ENCODE measurements around the gene NLRP6. TPM values are rescaled to one million over a fixed set of nuclear protein-coding genes. Genes with fewer than 3 reads are reported as not detected.
"Not testable (repeated sequence)": the region's sequence is repeated elsewhere in the genome, so short reads cannot be mapped to it uniquely, and the experiment has no call there.

The NLRP6 gene
- total RNA-seq, result not detected in 2 replicates

DNA sequence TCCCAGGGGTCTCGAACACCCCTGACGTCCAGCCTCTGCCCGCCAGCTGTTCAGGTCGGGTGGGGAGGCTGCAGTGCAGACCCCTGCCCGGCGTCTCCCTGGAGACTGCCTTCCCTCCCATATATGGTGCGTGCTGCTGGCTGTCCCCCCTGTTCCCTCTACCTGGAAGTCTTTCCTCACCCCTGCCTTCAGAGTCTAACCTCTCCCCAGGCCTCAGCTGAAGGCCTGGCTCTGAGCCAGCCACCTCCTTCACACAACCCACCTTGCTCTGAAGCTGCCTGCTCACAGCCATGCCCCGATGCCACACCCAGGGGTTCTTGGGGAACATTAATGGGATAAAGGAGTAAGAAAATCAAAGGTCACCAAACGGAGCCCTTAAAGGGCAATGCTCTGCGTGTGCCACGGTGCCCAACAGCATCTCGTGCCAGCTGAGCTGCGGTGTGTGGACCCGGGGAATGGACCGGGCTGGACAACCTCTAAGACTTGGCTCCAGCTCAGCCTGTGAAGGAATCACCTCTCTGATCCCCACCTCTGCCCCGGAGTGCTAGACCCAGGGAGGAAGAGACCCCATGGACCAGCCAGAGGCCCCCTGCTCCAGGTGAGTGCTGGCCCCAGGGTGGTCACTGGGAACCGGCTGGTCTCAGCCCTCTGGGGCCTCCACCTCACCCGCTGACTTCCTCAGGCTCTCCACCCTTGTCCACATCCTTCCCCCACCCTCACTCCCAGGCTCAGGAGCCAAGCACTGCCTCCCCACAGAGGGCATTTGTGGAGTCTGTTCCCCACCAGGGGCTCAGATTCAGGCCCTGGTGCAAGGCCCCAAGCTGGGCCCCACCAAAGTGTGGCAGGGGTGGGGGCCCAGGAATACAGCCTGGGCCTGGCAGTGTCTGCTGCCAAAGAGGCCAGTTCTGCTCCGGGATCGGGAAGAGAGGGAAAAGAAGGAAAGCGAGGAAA is at the start of gene NLRP6:
Gene NLRP6, plus strand, starts transcription at position 407 of the 951 bp plus-strand sequence. Its CDS starts 163 bp downstream, at position 570.
- DNase-seq (ENCODE audit: extremely low read depth, low read depth, low spot score), result no peak

DNA sequence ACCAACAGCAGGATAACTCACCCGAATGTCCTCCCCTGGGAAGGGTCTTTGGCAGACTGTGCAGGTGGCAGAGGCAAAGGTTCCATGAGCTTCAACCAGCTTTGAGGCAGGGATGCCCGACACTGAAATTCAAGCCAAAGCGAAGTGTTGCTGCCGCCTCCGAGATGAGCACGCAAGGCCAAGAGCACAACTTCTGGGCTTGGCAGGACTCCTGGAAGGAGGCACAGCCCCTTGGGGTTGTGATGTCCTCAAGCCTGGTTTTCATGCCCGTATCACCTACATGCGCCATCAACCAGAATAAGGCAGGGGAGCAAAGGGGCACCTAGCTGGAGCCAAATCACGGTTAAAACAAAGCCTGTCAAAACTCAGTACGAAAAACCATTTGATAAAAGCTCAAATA is 47.8 kb upstream of the NLRP6 start:
- DNase-seq (ENCODE audit: extremely low read depth, low read depth, low spot score), result no peak

DNA sequence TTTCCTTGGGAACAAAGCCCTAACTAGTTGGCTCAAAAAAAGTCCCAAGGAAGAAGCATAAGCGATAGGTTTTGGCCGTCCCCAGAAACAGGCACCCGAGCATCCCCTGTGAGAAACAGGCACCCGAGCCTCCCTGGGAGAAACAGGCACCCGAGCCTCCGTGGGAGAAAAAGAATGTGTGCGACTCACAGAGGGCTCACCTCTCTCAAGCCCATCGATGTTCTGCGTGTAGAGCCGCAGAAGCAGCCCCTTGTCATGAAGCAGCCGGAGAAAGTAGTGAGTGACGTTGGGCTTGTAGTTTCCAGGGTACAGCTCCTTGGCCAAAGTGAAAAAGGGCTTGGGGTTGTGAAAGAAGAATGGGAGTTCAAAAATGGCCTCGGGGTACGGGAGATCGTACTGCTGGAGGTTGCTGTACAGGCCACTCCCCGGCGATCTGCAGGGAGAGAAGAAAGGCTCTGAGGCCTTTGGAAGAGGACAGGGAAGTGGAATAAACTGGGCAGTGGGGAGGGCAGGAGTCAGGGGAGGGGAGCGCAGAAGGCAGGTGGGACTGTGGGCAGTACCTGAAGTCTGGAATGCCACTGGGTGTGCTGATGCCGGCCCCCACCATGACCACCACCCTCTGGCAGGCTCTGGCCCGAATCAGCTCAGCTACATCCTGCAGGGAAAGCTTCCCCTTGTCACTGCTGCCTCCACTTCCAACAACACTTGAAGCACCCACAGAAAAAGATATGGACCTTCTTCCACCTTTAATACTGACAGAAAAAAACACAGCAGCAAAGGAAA is 45.2 kb upstream of the NLRP6 start:
- DNase-seq (ENCODE audit: extremely low read depth, low read depth, low spot score), result no peak

DNA sequence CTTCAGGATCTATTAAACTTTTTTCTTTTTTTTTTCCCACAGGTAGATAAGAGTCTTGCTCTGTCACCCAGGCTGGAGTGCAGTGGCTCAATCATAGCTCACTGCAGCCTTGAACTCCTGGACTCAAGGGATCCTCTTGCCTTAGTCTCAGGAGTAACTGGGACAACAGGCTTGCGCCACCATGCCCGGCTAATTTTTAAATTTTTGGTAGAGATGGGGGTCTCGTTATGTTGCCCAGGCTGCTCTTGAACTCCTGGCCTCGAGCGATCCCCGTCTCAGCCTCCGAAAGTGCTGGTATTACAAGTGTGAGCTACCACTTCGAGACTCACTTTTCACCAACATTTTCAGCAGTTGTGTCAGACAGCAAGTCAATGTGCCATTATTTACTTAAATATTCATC is 43.0 kb upstream of the NLRP6 start:
- no peak for DNase-seq (ENCODE audit: extremely low read depth, low read depth, low spot score)

DNA sequence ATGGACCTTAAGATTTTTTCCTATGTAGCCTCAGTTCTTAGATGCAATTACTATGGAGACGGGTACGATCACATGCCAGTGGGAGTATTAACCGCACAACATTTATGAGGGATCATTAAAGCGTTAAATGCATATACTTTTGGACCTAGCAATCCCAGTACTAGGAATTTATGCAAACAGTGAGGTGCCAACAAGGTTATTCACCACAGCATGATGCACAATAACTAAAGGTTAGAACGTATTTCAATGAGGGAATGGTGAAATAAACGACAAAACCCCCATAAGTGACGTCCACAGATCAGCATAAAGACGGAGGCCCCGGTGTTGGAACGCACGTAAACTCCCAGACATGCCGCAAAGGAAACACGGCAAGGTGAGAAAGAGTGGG is 42.6 kb upstream of the NLRP6 start:
- DNase-seq (ENCODE audit: extremely low read depth, low read depth, low spot score), result no peak

DNA sequence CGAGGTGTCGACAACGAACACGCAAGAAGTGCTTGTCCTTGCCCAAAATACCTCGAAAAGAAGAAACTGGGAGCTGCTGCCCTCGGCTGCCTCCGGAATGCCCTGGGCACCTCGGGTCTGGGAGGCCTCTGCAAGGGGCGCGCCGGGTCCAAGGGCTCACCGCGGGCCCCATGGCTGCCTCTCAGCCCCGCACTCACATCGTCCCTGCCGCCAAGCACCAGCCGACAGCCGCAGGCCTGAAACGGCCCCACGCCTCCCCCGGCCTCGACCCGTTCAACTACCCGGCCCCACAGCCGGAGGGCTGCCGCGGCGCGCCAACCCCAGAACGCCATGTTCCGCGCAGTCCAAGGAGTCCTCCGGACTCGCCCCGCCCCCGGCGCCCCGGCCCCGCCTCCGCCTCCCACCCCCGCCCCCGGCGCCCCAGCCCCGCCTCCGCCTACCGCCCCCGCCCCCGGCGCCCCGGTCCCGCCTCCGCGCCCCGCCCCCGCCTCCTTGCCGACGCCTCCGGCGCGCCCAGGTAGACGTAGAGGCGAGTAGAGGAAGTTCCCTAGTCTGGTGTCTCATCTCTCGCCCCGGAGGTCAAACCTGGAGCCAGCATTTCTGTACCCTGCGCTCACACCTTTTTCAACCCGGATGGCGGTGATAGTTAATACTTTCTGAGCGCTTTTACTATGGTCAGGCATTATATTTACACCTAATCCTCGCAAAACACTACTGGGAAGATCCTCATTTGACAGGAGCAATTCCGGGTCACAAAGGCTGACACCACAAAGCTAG is 42.0 kb upstream of the NLRP6 start, which contains the start of gene SIRT3:
Gene SIRT3, minus strand, starts transcription at position 346 of the 777 bp plus-strand sequence. Its CDS starts 14 bp downstream, at position 332.
- DNase-seq (ENCODE audit: extremely low read depth, low read depth, low spot score), result no peak

DNA sequence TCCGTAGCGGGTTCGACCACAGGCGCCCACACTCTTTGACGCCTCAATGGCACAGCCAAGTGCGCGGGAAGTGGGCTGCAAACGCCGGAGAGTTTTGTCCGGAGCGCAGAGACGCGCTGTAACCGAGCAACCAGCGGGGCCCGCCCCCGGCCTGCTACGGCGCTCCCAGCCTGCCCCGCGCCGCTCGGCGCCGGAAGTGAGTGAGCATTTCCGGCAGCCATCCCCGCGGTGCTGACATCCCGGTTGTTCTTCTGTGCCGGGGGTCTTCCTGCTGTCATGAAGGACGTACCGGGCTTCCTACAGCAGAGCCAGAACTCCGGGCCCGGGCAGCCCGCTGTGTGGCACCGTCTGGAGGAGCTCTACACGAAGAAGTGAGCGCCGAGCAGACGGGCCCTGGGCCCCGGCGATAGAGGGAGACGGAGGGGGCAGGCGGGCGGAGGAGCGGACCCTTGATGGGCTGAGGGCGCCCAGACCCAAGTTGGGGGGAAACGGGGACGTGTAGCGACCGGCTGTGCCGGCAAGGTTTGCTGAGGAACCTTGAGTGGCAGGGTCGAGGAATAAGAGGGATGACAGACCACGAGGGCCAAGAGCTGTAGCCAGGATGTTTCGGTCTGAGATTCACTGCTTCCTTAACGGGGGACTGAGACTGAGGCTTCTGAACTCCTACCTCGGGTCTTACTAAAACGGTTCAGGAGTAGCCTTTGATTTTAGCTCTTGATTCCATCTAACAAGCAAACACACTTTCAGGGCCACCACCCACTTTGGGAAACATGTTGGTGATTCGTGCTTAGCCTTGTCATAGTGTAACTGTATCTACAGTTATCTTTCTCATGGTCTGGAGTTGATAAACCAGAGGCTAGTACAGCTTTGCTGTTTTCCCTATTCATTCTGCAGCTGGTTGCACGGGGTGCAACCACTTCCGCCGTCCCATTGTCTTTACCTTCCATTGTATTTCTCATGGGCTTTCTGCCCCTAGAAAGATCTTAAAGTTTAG is 41.1 kb upstream of the NLRP6 start, which contains the start of gene PSMD13:
Gene PSMD13, plus strand, starts transcription at position 203 of the 994 bp plus-strand sequence. Its CDS starts 74 bp downstream, at position 277.
- DNase-seq (ENCODE audit: extremely low read depth, low read depth, low spot score), result peak; percentile 33

DNA sequence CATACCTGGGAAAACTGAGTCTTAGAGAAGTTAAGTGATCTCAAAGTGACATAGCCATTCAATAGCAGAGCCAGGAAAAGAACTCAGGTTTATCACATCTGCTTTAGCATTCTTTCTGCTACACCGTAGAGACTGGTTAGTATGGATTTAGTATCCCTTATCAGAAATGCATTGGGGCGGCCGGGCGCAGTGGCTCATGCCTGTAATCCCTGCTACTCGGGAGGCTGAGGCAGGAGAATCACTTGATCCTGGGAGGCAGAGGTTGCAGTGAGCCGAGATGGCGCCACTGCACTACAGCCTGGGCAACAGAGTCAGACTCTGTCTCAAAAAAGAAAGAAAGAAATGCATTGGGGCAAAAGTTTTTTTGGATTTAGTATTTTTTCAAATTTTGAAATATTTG is 39.9 kb upstream of the NLRP6 start:
- DNase-seq (ENCODE audit: extremely low read depth, low read depth, low spot score), result not testable (repeated sequence)

DNA sequence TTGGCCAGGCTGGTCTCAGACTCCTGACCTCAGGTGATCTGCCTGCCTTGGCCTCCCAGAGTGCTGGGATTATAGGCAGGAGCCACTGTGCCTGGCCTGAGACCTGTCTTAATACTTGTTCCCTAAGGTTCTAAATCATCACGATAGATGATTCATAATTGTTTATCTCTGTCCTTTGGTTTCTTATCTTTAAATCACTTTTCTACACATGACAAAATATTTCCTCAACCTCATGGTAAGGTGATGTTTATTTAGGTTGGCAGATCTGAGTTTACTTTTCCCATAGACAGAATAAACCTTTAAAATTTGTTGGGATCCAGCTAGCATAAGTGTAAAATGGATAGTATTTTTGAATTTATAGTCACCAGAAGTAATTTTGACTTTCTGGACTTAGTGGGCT is 37.9 kb upstream of the NLRP6 start:
- no peak for DNase-seq (ENCODE audit: extremely low read depth, low read depth, low spot score)

DNA sequence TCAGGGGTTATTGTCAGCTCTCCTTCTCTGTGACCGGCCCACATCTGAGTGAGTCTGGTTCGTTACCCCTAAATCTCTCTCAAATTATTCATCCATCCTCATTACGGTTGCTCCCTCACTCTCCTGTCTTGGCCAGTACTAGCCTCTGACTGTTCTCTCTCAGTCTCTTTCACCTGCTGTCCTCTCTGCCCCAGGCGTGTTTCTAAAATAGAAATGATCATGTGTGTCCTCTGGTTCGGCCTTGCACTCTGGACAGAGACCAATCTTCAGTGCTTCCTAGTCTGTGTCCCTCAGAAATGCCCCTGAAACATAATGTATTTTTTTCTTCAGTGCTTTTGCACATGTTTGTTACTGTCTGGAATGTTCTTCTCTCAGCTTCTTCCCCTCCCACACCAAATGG is 36.6 kb upstream of the NLRP6 start:
- DNase-seq (ENCODE audit: extremely low read depth, low read depth, low spot score), result no peak

DNA sequence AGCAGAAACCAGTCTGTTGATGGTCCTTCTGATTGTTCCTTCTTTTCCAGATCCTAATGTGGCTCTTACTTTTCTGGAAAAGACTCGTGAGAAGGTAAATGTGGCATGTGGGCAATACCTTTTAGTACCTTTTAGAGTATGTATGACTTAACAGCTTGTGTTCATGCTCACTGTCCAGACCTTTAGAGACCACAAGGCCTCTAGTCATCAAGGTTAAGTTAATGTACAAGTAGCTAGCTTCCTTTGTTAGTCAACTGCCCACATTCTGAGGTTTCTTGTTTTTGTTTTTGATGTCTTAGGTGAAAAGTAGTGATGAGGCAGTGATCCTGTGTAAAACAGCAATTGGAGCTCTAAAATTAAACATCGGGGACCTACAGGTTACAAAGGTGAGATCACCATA is 33.8 kb upstream of the NLRP6 start:
- DNase-seq (ENCODE audit: extremely low read depth, low read depth, low spot score), result no peak

DNA sequence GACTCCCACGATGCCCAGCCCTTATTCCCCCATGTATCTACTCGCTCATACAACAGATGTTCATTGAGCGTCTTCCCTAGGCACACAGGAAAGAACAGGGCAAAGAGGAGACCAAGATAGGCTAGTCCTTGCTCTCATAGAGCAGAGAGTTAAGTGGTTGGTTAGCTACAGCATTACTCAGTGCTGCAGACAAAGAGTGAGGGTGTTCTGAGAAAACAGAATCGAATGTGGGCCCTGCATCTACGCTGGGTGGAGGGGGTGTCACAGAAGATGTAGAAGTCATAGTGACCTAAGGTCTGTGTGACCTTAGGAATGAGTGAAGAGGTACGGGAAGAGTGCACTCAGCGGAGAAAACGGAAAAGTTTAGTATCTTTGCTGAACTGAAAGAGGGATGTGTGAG is 29.1 kb upstream of the NLRP6 start:
- no peak for DNase-seq (ENCODE audit: extremely low read depth, low read depth, low spot score)

DNA sequence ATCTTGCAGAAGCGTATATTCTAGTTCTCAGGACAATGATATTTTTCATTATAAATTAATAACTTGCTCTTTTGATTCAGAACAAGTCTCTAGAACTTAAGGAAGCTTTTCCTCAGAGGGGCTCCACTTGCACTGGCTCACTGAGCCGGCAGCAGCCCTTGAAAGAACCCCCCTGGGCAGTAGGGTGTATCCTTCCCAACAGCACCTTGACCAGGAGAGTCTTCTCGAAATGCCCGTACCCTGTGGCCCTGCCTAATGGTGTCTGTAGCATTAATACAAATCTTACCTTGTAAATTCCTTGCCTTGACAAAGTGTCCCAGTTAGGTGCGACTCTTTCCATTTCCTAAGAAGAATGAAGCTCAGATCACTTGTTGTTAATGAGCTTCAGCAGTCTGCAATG is 27.9 kb upstream of the NLRP6 start:
- no peak for DNase-seq (ENCODE audit: extremely low read depth, low read depth, low spot score)

DNA sequence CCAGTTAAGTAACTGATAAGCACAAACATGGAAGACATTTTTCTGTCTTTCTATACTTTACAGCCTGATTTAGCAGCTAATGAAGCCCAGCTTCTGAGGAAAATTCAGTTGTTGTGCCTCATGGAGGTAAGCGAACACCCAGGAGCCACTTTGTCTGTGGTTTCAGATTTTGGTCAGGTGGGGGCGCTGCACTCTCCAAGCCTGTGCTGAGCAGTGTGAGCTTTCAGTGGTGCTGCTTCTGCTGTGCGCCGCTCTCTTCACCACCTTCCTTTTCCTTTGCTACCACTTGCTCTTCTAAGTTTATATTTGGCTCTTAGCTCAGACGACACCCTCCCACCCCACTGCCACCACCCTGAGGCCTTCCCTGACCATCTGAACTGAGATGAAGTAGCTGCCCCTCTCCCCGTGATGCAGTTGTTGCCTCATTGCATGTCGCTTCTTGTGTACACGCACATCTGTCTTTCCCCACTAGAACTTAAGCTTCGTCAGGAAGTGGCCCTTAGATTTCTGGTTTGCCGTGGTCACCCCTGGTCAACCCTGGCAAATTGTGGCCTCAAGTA is 27.4 kb upstream of the NLRP6 start:
- DNase-seq (ENCODE audit: extremely low read depth, low read depth, low spot score), result no peak

DNA sequence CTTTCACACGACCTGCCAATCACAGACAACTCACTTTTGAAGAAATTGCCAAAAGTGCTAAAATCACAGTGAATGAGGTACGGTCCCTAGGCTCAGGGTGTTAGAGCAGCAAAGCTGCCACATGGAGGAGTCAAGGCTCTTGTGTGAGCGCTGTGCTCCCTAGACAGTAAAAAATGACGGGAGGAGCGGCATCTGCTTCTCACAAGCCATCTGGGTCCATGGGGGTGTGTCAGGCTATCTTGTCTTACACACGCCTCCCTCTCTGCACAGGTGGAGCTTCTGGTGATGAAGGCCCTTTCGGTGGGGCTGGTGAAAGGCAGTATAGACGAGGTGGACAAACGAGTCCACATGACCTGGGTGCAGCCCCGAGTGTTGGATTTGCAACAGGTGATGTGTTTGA is 26.7 kb upstream of the NLRP6 start:
- DNase-seq (ENCODE audit: extremely low read depth, low read depth, low spot score), result no peak

DNA sequence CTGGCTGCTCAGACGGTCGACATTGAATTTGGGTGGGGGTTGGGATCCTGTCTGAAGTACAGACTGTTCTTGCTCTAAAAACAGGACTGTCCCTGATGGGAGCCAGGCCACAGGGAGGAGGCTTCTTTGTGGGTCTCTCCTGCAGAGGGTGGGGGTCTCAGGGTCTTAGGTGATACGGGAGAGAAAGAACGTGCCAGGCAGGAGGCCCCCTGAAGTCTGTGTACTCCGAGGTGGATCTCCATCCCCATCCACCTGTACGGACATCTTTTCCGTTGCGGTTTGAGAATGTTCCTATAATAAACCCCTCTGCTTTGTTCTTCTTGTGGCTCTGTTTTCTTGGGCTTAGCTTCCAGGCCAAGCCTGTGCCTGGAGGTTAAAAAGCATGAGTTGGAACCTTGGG is 25.5 kb upstream of the NLRP6 start:
- no peak for DNase-seq (ENCODE audit: extremely low read depth, low read depth, low spot score)

DNA sequence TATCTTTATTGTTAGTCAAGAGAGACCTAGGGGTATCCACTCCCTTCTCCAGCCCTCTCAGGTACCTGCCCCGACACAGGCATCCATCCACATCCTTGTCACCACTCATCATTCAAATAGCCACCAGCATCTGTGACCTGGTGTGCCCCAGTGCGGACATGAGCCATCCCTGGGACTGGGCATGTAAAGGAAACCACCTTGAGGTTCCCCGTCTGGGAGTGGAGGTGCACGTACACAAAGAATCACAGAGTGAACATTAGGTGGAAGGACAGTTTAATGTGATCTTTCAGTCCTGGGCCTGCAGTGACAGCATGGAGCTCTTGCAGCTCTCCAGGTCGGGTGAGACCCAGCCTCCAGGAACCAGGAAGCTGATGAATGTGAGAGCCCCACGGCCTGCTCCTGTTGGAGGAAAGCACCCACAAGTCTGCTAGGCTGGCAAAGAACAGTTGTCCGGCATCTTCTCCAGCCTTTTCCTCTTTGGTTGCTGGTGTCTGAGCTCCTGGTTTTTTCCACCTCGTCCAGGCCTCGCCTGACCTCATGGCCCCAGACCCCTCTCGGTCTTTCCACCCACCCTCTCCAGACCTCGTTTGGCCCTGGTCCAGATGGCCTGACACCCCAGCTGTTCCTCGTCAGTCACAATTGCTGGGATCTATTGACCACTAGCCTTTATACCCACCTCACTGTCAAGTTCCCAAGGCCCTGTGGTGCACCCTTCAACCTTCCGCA is 24.9 kb upstream of the NLRP6 start:
- no peak for DNase-seq (ENCODE audit: extremely low read depth, low read depth, low spot score)

DNA sequence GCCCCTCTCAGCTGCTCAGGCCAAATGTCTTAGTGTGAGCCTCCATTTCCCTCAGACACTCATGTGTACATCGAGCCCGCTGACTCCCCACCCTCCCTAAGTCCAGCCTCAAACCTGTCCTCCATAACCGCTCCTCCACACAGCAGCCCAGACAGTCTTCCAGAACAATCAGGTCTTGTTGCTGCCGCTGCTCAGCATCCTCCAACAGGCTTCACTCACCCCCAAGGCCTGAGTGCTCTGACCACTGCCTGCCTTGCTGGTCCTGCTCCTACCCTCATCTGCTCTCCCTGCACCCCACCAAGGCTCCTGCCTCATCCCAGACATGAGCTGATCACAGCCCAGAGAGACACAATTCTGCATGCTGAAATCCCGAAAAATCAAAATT is 24.3 kb upstream of the NLRP6 start:
- no peak for DNase-seq (ENCODE audit: extremely low read depth, low read depth, low spot score)

DNA sequence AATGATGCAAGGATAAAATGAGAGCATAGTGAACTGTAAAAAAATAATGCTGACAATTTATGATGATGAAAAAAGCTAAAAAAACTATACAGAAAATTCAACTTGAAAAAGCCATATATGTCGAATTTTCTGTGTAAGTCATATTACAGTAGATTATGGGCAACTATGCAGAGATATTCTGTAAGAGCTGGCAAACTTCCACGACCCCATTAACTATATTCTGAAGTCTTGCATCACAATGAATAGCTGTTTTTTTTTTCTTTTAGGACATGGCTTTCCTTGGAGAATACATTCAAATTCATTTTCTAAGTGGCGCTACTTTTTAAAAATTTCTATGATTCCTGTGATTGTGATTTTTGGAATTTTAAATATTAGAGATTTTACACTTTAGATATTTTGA is 23.0 kb upstream of the NLRP6 start:
- no peak for DNase-seq (ENCODE audit: extremely low read depth, low read depth, low spot score)

Measured in glomerular endothelial cell (primary cell).